ENCODE results near the gene ADM2. TPM values are rescaled to one million over a fixed set of nuclear protein-coding genes. Genes with fewer than 3 reads are reported as not detected.

The ADM2 gene
- total RNA-seq, 6 donors from 2014 or later: 0.30 to 3.1 (median 1.6) TPM

DNA sequence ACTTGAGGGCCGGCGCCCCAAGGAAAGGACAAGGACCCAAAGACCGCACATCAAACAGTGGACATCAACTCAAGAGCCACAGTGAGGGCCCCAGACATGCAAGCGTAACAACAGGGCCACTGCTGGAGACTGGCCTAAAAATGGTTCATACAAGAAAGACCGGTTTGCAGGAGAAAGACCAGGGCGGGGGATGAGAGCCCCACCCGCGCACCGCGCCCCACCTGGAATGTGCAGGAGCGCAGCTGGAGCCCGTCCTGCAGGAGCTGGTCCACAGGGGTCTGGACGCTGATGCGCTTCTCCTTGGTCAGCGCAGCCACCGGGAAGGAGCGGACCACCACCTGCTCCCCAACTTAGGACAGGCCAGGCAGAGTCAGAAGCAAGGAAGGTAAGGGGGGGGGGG lies 20.4 kb upstream of the ADM2 start:
- TF ChIP-seq POLR2A (IDR thresholded peaks at IDR 0.05) (no peak), EP300 (IDR thresholded peaks at IDR 0.05) (no peak), POLR2AphosphoS5 (IDR thresholded peaks at IDR 0.05) (no peak)
- TF ChIP-seq, protein P1, sequence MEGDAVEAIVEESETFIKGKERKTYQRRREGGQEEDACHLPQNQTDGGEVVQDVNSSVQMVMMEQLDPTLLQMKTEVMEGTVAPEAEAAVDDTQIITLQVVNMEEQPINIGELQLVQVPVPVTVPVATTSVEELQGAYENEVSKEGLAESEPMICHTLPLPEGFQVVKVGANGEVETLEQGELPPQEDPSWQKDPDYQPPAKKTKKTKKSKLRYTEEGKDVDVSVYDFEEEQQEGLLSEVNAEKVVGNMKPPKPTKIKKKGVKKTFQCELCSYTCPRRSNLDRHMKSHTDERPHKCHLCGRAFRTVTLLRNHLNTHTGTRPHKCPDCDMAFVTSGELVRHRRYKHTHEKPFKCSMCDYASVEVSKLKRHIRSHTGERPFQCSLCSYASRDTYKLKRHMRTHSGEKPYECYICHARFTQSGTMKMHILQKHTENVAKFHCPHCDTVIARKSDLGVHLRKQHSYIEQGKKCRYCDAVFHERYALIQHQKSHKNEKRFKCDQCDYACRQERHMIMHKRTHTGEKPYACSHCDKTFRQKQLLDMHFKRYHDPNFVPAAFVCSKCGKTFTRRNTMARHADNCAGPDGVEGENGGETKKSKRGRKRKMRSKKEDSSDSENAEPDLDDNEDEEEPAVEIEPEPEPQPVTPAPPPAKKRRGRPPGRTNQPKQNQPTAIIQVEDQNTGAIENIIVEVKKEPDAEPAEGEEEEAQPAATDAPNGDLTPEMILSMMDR (IDR thresholded peaks at IDR 0.05): no peak
- Histone ChIP-seq H3K4me3 (no peak overlapping the region), H3K27ac (peak overlapping the region in 1 of 4 donors; percentile 10), H3K36me3 (peaks cover 51 to 100% (median 99%) of the 10 kb centered on the region in 4 donors), H3K27me3 (no peaks in the 10 kb centered on the region), H3K9me3 (no peaks in the 10 kb centered on the region), H3K4me1 (no peaks in the 10 kb centered on the region)
- ATAC-seq (ENCODE audit: low FRiP score in 2 of 2) (peak in 1 of 2 donors; percentile 64), DNase-seq (peak; percentile 62 to 89)
- 75 to 90% methylated on average over 14 to 17 of the region's 17 CpGs for WGBS, 2 donors

DNA sequence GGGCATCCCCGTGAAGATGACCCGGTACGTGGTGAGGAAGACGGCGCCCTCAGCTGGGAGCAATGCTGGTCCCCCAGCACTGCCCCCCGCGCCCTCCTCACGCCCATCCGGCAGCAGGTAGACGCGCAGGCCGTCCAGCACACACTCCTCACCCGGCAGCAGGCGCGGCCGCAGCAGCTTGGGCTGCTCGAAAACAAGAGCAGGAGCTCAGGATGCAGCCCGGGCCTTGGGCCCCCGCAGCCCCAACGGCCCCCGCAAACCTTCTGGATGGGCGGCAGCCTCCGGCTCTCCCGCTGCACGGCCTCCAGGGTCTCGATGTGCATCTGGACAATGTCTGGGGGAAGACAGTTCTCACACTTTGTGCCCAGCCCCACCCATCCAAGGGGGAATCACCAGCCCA lies 19.8 kb upstream of the ADM2 start:
- H3K4me3 ChIP-seq: no peak overlapping the region
- WGBS, 2 donors: 95% methylated on average over 22 of the region's 26 CpGs; no CpG with 5 or more reads in 1 of the 2 donors
- ATAC-seq (ENCODE audit: low FRiP score in 2 of 2) (no peak), DNase-seq (peak in 1 of 2 donors; percentile 83)
- H3K9me3 ChIP-seq: no peaks in the 10 kb centered on the region
- no peaks in the 10 kb centered on the region for H3K4me1 ChIP-seq
- H3K27ac ChIP-seq: peak overlapping the region in 1 of 4 donors; percentile 10
- no peaks in the 10 kb centered on the region for H3K27me3 ChIP-seq
- no peak for TF ChIP-seq POLR2AphosphoS5 (IDR thresholded peaks at IDR 0.05)
- TF ChIP-seq, protein P1 (IDR thresholded peaks at IDR 0.05): no peak
- TF ChIP-seq EP300 (IDR thresholded peaks at IDR 0.05): no peak
- no peak for TF ChIP-seq POLR2A (IDR thresholded peaks at IDR 0.05)
- H3K36me3 ChIP-seq: peaks cover 57 to 100% (median 99%) of the 10 kb centered on the region in 4 donors

DNA sequence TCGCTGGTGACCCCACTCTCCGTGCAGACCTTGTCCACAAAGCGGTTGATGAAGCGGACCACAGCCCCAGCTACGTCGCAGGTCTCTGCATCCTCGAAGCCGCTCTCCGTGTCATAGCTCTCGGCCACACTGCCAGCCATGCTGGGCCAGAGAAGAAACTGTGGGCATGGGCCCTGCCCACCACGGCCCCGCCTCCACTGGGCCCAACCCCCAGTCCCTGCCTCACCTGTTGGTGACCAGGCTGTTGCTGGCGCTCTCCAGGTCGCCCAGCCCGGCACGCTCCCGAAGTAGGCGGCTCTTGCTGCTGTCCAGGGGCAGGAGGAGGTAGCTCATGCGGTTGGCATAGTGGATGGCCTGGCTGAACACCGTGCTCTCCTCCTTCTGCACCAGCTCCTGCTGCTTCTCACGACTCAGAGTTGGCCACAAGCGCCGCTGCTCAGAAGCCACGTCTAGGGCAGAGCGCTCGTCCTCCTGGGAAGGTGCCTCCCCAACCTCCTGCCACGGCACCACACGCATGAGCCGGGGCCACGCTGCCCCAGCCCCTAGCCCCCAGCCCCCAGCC lies 19.3 kb upstream of the ADM2 start:
- no peak for TF ChIP-seq EP300 (IDR thresholded peaks at IDR 0.05)
- TF ChIP-seq POLR2AphosphoS5 (IDR thresholded peaks at IDR 0.05): no peak
- TF ChIP-seq, protein P1 (IDR thresholded peaks at IDR 0.05): no peak
- TF ChIP-seq POLR2A (IDR thresholded peaks at IDR 0.05): no peak
- no peaks in the 10 kb centered on the region for H3K4me1 ChIP-seq
- H3K36me3 ChIP-seq: peaks cover 62 to 100% (median 99%) of the 10 kb centered on the region in 4 donors
- H3K4me3 ChIP-seq: no peak overlapping the region
- ATAC-seq (ENCODE audit: low FRiP score in 2 of 2) (no peak), DNase-seq (peak in 1 of 2 donors; percentile 77)
- 94 to 97% methylated on average over 22 to 23 of the region's 30 CpGs for WGBS, 2 donors
- H3K27me3 ChIP-seq: no peaks in the 10 kb centered on the region
- H3K27ac ChIP-seq: no peak overlapping the region
- no peaks in the 10 kb centered on the region for H3K9me3 ChIP-seq

DNA sequence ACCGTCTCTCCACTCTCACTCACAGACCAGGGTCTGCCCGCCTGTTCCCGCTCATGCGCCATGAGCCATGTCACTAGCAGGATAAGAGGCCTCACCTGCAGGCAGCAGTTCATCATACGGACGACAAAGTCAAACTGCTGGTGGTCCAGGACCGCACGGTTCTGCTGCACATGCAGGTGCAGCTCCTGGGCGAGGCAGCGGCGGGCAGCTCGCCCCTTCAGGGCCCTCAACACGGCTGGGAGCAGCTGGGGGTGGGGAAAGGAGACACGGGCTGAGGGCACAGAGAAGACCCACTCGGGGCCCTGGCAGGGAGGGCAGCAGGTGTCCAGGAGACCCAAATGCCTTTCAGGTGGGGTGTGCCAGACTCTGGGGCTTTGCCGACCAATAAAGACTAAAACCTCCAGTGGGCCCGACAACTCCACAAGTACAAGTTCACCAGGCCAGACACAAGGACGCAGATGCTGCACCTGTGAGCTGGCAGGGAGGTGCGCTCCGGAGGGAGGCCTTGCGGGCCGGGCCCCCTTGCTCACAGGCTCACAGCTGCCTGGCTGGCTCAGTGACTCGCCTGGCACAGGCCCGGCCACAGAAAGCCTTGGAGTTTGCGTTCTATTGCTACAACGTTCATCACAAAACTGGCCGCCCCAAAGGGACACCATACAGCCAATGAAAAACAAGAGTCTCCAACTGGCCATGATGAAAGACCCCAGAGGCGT lies 18.0 kb upstream of the ADM2 start:
- peaks cover 65 to 99% (median 99%) of the 10 kb centered on the region in 4 donors for H3K36me3 ChIP-seq
- H3K27me3 ChIP-seq: no peaks in the 10 kb centered on the region
- no peak for ATAC-seq (ENCODE audit: low FRiP score in 2 of 2)
- peak in 1 of 2 donors; percentile 73 for DNase-seq
- TF ChIP-seq POLR2AphosphoS5 (IDR thresholded peaks at IDR 0.05) (no peak), POLR2A (IDR thresholded peaks at IDR 0.05) (no peak), EP300 (IDR thresholded peaks at IDR 0.05) (no peak)
- TF ChIP-seq, protein P1 (IDR thresholded peaks at IDR 0.05): no peak
- WGBS, 2 donors: 95 to 96% methylated on average over 19 to 28 of the region's 28 CpGs
- H3K4me1 ChIP-seq: no peaks in the 10 kb centered on the region
- H3K4me3 ChIP-seq: no peak overlapping the region
- no peaks in the 10 kb centered on the region for H3K9me3 ChIP-seq
- H3K27ac ChIP-seq: no peak overlapping the region

All from upper lobe of left lung (tissue), 6 donors.